Measurements from ENCODE around the gene JADE2.

The JADE2 gene

GRCh38 chr5:134586866-134587524 is 61.5 kb downstream of the JADE2 start (continued):
- TF ChIP-seq PRDM4 (tag by site-specific recombination; IDR thresholded peaks at IDR 0.05): no peak
- TF ChIP-seq PRDM1 (tag by site-specific recombination; IDR thresholded peaks at IDR 0.05): 0 out of 2 replicates have a peak, but pooled peaks have one; percentile 26
- TF ChIP-seq ZSCAN30 (tag by site-specific recombination; IDR thresholded peaks at IDR 0.05): 0 out of 2 replicates have a peak, but pooled peaks have one; percentile 15
- TF ChIP-seq ZNF341 (tag by site-specific recombination; IDR thresholded peaks at IDR 0.05; ENCODE audit: low read depth): no peak
- TF ChIP-seq ZNF121 (tag by site-specific recombination; IDR thresholded peaks at IDR 0.05): no peak
- no peak for TF ChIP-seq MYNN (tag by site-specific recombination; IDR thresholded peaks at IDR 0.05; ENCODE audit: borderline replicate concordance)
- no peak for TF ChIP-seq ZNF707 (tag by site-specific recombination; IDR thresholded peaks at IDR 0.05)

GRCh38 chr5:134590992-134591659 is 65.7 kb downstream of the JADE2 start:
- TF ChIP-seq ZNF426 (tag by site-specific recombination; IDR thresholded peaks at IDR 0.05) (no peak), ZBTB20 (tag by site-specific recombination; IDR thresholded peaks at IDR 0.05) (no peak), GLIS2 (tag by site-specific recombination; IDR thresholded peaks at IDR 0.05) (no peak), ZNF16 (tag by site-specific recombination; IDR thresholded peaks at IDR 0.05; ENCODE audit: low read depth) (no peak), ZNF274 (IDR thresholded peaks at IDR 0.05; ENCODE audit: low read length) (no peak), ZNF274 (tag by site-specific recombination; IDR thresholded peaks at IDR 0.05; ENCODE audit: borderline replicate concordance) (no peak), ZBTB17 (tag by site-specific recombination; IDR thresholded peaks at IDR 0.05) (no peak), ZNF571 (tag by site-specific recombination; IDR thresholded peaks at IDR 0.05) (no peak), ZNF184 (tag by site-specific recombination; IDR thresholded peaks at IDR 0.05) (no peak)
- Histone ChIP-seq H3K27ac (ENCODE audit: extremely low read depth, low read depth, low read length) (no peak overlapping the region), H3K4me3 (ENCODE audit: low read depth, low read length) (no peak overlapping the region), H3K36me3 (ENCODE audit: control insufficient read depth in 2 of 2, insufficient read depth in 1 of 2, low read length in 2 of 2) (no peaks in the 10 kb centered on the region), H3K9me3 (ENCODE audit: control insufficient read depth, insufficient read depth, low read depth, low read length) (no peaks in the 10 kb centered on the region), H3K4me1 (ENCODE audit: control insufficient read depth, insufficient read depth, low read length) (no peaks in the 10 kb centered on the region)
- ChIA-PET CTCF (interaction anchor here (0.5 to 1.9 kb wide), 6 partner anchors 11 to 289 kb away, joined by 3 to 13 read pairs (median 3); no protein-coding TSS in a partner anchor), POLR2A (interaction anchor here (1.0 kb wide), 1 partner anchor 314 kb away, joined by 3 read pairs; the partner anchor contains the start of gene PCBD2)

- H3K9me3 ChIP-seq (ENCODE audit: control insufficient read depth, insufficient read depth, low read depth, low read length): no peaks in the 10 kb centered on the region
- H3K4me3 ChIP-seq (ENCODE audit: low read depth, low read length): no peak overlapping the region
- H3K36me3 ChIP-seq (ENCODE audit: control insufficient read depth in 2 of 2, insufficient read depth in 1 of 2, low read length in 2 of 2): no peaks in the 10 kb centered on the region
- POLR2A ChIA-PET: interaction anchor here (1.0 kb wide), 1 partner anchor 313 kb away, joined by 3 read pairs; the partner anchor contains the start of gene PCBD2
- CTCF ChIA-PET: interaction anchor here (0.6 to 1.9 kb wide), 4 partner anchors 14 to 290 kb away, joined by 3 to 13 read pairs (median 4); no protein-coding TSS in a partner anchor
- no peak overlapping the region for H3K27ac ChIP-seq (ENCODE audit: extremely low read depth, low read depth, low read length)
- no peaks in the 10 kb centered on the region for H3K4me1 ChIP-seq (ENCODE audit: control insufficient read depth, insufficient read depth, low read length)
- TF ChIP-seq ZNF776 (tag by site-specific recombination; IDR thresholded peaks at IDR 0.05; ENCODE audit: borderline replicate concordance) (no peak), SCRT2 (tag by site-specific recombination; IDR thresholded peaks at IDR 0.05) (peak; percentile 91), ZBTB17 (tag by site-specific recombination; IDR thresholded peaks at IDR 0.05) (peak; percentile 86), ZBTB11 (tag by site-specific recombination; conservative IDR thresholded peaks at IDR 0.05; ENCODE audit: low read depth) (no peak), PRDM10 (tag by site-specific recombination; IDR thresholded peaks at IDR 0.05) (peak; percentile 65), SP7 (tag by site-specific recombination; IDR thresholded peaks at IDR 0.05) (no peak), KLF10 (tag by site-specific recombination; IDR thresholded peaks at IDR 0.05) (no peak), ZNF16 (tag by site-specific recombination; IDR thresholded peaks at IDR 0.05; ENCODE audit: low read depth) (no peak)
Observed at GRCh38 chr5:134592141-134592746, 66.8 kb downstream of the JADE2 start.
